Smooth muscle cell (in vitro differentiated cells): Measurements from ENCODE around the gene KDM4D. TPM values are rescaled to one million over a fixed set of nuclear protein-coding genes. Genes with fewer than 3 reads are reported as not detected.

Source experiments
- DNase-seq: peaks from one replicate; lab custom pipeline; 2025; ENCODE audit not compliant: unreplicated experiment; lab: John Stamatoyannopoulos, UW
- H2AFZ ChIP-seq: fragments of 200-600 bp; sonication (generic); 2 replicates; pipeline ENCODE4 v1.6.0; 2016; ENCODE audit warnings: antibody characterized with exemption, low read depth, mild to moderate bottlenecking
- H3F3A ChIP-seq: fragments of 200-600 bp; sonication (generic); 2 replicates; pipeline ENCODE4 v1.6.0; 2017; ENCODE audit warnings: antibody characterized with exemption, low read depth
- H3K27ac ChIP-seq: fragments of 200-600 bp; sonication (generic); 2 replicates; pipeline ENCODE4 v1.5.1; 2016; ENCODE audit warnings: low read depth, mild to moderate bottlenecking
- H3K27me3 ChIP-seq: fragments of 200-600 bp; sonication (generic); 2 replicates; pipeline ENCODE4 v1.6.1; 2016; ENCODE audit warnings: low read depth, mild to moderate bottlenecking
- H3K36me3 ChIP-seq: fragments of 200-600 bp; sonication (generic); 2 replicates; pipeline ENCODE4 v1.5.1; 2016; ENCODE audit warnings: low read depth
- H3K4me1 ChIP-seq: fragments of 200-600 bp; sonication (generic); 2 replicates; pipeline ENCODE4 v1.5.1; 2016; ENCODE audit warnings: low read depth
- H3K4me2 ChIP-seq: fragments of 200-600 bp; sonication (generic); 2 replicates; pipeline ENCODE4 v1.6.0; 2016; ENCODE audit warnings: mild to moderate bottlenecking
- H3K4me3 ChIP-seq: fragments of 200-600 bp; sonication (generic); 2 replicates; pipeline ENCODE4 v1.5.1; 2016; ENCODE audit warnings: mild to moderate bottlenecking
- H3K79me2 ChIP-seq: fragments of 200-600 bp; sonication (generic); 2 replicates; pipeline ENCODE4 v1.6.0; 2016; ENCODE audit warnings: low read depth, mild to moderate bottlenecking
- H3K9ac ChIP-seq: fragments of 200-600 bp; sonication (generic); 2 replicates; pipeline ENCODE4 v1.6.0; 2016; ENCODE audit warnings: low read depth
- H3K9me3 ChIP-seq: fragments of 200-600 bp; sonication (generic); replicated peaks from 2 replicates; pipeline ENCODE4 v1.5.1; 2016; ENCODE audit warnings: low read depth
- H4K20me1 ChIP-seq: fragments of 200-600 bp; sonication (generic); 2 replicates; pipeline ENCODE4 v1.6.0; 2016; ENCODE audit warnings: low read depth
- CTCF ChIP-seq: fragments of 200-600 bp; sonication (generic); IDR thresholded peaks from 2 replicates; pipeline ENCODE4 v1.5.1; 2017; ENCODE audit warnings: borderline replicate concordance, mild to moderate bottlenecking, antibody characterized with exemption; ENCODE audit not compliant: insufficient read depth, poor library complexity, severe bottlenecking
- WGBS: methylation state at CpG from one replicate; pipeline ENCODE4 v1.1.7; 2016; ENCODE audit warnings: low lambda C conversion rate; 5-methylcytosine and 5-hydroxymethylcytosine counted together
- polyA plus RNA-seq: library from polyadenylated mRNA; unstranded; fragments of >200 nt; fragmentation: Nextera tagmentation; extraction: Ambion mirVana; gene quantifications from 2 replicates; pipeline ENCODE4 v1.2.1, GENCODE V29; 2016
- total RNA-seq: library from RNA; depleted of rRNA; stranded (reverse); fragments of >200 nt; gene quantifications from 2 replicates; pipeline ENCODE4 v1.2.3, GENCODE V29; 2014

The KDM4D gene
- total and polyA plus RNA-seq, 2 experiments from 2014 or later = 0.63 to 1.4 TPM

- no peak overlapping the region for H3K4me2 ChIP-seq
Measured at GRCh38 chr11:94975599-94975998, 2.1 kb downstream of the KDM4D start.

GRCh38 chr11:94987378-94987777 is 13.9 kb downstream of the KDM4D start:
- Histone ChIP-seq H4K20me1 (no peaks in the 10 kb centered on the region), H3K27me3 (peaks cover 36% of the 10 kb centered on the region), H3K9me3 (no peaks in the 10 kb centered on the region), H3K4me3 (no peak overlapping the region), H3K79me2 (no peaks in the 10 kb centered on the region), H3K4me2 (no peak overlapping the region), H3K27ac (no peak overlapping the region), H3K36me3 (no peaks in the 10 kb centered on the region), H3K4me1 (no peaks in the 10 kb centered on the region), H2AFZ (no peak overlapping the region), H3F3A (no peaks in the 10 kb centered on the region), H3K9ac (no peak overlapping the region)
- 91% methylated on average over 4 of the region's 4 CpGs for WGBS
- TF ChIP-seq CTCF = no peak
- no peak for DNase-seq

More at GRCh38 chr11:94975599-94975998, 2.1 kb downstream of the KDM4D start:
- WGBS = 92% methylated on average over 1 of the region's 1 CpG
- no peaks in the 10 kb centered on the region for H4K20me1 ChIP-seq
- no peak overlapping the region for H2AFZ ChIP-seq
- H3K36me3 ChIP-seq = peaks cover 11% of the 10 kb centered on the region
- H3K9ac ChIP-seq = no peak overlapping the region
- H3K79me2 ChIP-seq = peaks cover 22% of the 10 kb centered on the region
- no peak for DNase-seq
- no peaks in the 10 kb centered on the region for H3K9me3 ChIP-seq
- H3F3A ChIP-seq = no peaks in the 10 kb centered on the region
- H3K27me3 ChIP-seq = no peaks in the 10 kb centered on the region
- H3K4me1 ChIP-seq = peaks cover 12% of the 10 kb centered on the region
- H3K27ac ChIP-seq = no peak overlapping the region
- no peak overlapping the region for H3K4me3 ChIP-seq
- TF ChIP-seq CTCF = no peak

GRCh38 chr11:94988748-94989147 is 15.2 kb downstream of the KDM4D start:
- Histone ChIP-seq H3K27me3 (peaks cover 39% of the 10 kb centered on the region), H2AFZ (no peak overlapping the region), H3K27ac (no peak overlapping the region), H3K4me3 (no peak overlapping the region), H3K79me2 (no peaks in the 10 kb centered on the region), H3K4me1 (peaks cover 5% of the 10 kb centered on the region), H3K4me2 (no peak overlapping the region), H4K20me1 (no peaks in the 10 kb centered on the region), H3K36me3 (no peaks in the 10 kb centered on the region), H3F3A (no peaks in the 10 kb centered on the region), H3K9me3 (no peaks in the 10 kb centered on the region), H3K9ac (no peak overlapping the region)
- 90% methylated on average over 1 of the region's 1 CpG for WGBS
- TF ChIP-seq CTCF = no peak
- no peak for DNase-seq

- 96% methylated on average over 2 of the region's 2 CpGs for WGBS
- no peak overlapping the region for H3K4me3 ChIP-seq
Measured at GRCh38 chr11:94993400-94993943, 20.0 kb downstream of the KDM4D start.

More at GRCh38 chr11:94993400-94993943, 20.0 kb downstream of the KDM4D start:
- H2AFZ ChIP-seq = no peak overlapping the region
- peaks cover 32% of the 10 kb centered on the region for H3K27me3 ChIP-seq
- no peaks in the 10 kb centered on the region for H3F3A ChIP-seq
- no peaks in the 10 kb centered on the region for H3K79me2 ChIP-seq
- H3K9me3 ChIP-seq = no peaks in the 10 kb centered on the region
- peaks cover 5% of the 10 kb centered on the region for H3K4me1 ChIP-seq
- no peak for DNase-seq
- H3K9ac ChIP-seq = no peak overlapping the region
- H4K20me1 ChIP-seq = no peaks in the 10 kb centered on the region
- H3K4me2 ChIP-seq = no peak overlapping the region
- H3K36me3 ChIP-seq = no peaks in the 10 kb centered on the region
- H3K27ac ChIP-seq = no peak overlapping the region
- no peak for TF ChIP-seq CTCF
